ENCODE data around the gene SGTA.

SGTA gene

DNA sequence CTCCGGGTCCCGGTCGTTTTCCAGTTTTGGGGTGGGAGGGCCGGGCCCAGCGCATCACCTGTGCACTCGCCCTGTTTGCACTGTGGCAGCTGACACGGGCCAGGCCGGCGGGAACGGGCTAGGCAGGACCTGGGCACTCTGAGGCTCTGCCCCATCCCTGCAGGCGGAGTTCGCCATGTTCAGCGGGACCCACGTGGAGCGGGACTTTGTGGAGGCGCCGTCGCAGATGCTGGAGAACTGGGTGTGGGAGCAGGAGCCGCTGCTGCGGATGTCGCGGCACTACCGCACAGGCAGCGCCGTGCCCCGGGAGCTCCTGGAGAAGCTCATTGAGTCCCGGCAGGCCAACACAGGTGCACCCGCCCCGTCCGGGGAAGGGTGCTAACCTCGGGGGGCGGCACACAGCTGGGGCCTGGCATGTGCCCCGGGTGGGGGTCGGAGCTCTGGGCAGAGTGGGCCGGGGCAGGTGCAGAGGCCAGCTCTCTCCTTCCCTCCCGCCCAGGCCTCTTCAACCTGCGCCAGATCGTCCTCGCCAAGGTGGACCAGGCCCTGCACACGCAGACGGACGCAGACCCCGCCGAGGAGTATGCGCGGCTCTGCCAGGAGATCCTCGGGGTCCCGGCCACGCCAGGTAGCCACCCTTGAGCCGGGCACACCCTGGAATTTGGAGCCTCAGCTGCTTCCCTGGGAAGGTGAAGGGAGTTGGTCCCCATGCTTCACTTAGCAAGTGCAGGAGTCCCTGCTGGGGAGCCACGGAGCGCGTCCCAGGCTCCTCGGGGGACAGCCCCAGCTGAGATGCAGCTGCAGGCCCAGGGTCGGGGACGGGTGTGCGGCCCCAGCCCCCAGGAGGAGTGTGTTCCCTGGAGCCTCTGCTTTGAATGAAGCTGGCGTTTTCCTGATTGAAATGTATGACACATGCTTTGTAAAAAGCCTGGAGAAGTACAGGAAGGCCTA is 27.3 kb upstream of the SGTA start:
- no peak for DNase-seq (ENCODE audit: low read depth in 2 of 3, low spot score in 2 of 3)

DNA sequence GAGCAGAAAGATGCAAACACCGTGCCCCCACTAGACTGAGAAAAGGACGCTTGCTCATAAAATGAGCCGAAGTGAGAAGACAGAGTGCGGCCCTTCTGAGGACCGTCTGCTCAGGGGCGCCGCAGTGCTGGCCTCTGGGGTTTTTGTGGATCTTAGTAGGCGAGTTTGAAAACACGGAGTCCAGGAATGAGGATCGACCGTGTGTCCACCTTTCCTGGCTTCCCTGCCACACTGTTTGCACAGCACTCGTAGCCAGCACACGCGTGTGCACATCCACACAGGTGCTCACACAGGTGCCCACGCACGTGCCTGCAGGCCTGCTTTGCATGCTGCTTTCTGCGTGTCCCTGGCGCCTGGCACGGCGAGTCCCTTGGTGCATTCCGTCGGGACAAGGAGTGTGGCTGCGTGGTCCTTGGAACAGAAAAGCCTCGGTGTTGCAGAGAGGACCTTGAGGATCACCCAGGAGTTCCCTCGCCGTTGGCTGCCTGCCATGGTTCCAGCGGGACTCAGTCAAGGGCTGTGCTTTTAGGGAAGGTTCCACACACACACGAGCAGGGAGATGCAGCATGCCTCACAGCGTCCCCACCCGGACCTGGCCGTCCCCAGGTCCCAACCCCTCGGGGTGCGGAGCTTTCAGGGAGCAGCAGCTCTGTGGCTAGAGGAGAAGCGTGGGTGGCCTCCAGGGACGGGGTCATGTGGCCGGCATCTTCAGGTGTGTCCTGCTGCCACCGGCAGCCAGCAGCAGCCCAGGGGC is 26.5 kb upstream of the SGTA start:
- DNase-seq (ENCODE audit: low read depth in 2 of 3, low spot score in 2 of 3), result no peak

DNA sequence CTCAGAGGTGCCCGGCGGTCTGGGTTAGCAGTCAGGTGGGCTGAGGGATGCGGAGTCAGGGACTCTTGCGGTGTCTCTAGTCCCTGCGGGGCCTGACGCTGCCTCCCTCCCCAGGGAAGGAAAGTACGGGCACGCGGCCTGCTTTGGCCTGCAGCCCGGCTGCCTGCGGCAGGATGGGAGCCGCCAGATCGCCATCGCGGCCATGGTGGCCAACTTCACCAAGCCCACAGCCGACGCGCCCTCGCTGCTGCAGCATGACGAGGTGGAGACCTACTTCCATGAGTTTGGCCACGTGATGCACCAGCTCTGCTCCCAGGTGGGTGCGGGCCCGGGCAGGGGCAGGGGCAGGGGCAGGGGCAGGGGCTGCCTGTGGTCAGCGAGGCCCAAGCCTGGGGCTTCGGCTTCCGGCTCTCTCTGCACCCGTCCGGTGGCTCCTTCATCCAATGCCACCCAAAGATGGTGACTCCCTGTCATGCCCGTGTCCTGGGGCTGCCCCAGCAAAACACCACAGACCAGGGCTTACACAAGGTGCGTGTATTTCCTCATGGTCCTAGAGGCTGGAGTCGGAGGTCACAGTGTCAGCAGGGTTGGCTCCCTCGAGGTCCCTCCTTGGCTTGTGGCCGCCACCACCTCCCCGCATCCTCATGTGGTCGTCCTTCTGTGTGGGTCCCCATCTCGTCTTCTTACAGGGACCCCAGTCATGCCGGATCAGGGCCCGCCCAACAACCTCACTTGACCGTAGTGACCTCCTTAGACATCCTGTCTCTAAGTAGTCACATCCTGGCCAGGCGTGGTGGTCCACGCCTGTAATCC is 25.3 kb upstream of the SGTA start:
- DNase-seq (ENCODE audit: low read depth in 2 of 3, low spot score in 2 of 3), result no peak

DNA sequence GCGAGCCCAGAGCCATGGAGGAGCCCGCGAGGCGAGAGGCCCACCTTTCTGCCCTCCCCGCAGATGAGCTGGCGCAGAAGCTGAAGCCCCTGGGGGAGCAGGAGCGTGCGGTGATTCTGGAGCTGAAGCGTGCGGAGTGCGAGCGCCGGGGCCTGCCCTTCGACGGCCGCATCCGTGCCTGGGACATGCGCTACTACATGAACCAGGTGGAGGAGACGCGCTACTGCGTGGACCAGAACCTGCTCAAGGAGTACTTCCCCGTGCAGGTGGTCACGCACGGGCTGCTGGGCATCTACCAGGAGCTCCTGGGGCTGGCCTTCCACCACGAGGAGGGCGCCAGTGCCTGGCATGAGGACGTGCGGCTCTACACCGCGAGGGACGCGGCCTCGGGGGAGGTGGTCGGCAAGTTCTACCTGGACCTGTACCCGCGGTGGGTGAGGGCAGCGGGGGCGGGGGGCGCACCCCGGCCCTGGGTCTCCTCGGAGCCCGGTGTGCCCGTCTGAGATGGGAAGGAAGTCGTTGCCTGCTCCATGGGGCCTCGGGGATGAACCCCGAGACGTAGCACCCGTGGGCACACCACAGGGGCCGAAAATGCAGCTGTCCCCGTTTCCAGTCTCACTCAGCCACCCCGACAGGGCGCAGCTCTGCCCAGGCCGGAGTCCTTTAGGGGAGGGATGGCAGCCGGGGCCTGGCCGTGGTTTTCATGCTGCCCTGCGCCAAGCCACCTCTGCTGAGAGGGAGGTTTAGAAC is 24.5 kb upstream of the SGTA start:
- no peak for DNase-seq (ENCODE audit: low read depth in 2 of 3, low spot score in 2 of 3)

DNA sequence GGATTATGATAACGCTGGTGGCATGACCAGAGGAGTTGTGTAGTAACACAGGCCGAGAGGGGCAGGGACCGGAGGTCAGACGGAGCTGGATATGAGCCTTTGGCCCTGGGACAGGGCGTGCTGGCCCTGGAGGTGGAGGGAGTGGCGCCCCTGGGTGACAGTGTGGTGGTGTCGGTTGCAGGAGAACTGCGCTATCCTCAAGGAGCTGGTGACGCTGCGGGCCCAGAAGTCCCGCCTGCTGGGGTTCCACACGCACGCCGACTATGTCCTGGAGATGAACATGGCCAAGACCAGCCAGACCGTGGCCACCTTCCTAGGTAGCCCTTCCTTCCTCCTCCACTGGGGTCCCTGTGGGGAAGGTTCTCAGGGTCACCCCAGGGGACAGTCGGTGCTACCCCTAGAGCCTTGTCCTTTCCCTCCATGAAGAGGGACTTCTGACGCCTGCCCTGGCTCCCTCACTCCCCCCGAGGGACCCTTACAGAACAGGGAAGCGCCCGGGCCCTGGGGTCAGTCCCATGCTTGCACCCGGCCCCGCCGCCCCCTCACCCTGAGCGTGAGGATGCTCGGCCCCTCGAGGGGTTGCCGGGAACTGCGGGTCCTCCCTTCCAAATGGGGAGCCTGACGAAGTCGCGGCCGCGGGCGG is 23.8 kb upstream of the SGTA start:
- DNase-seq (ENCODE audit: low read depth in 2 of 3, low spot score in 2 of 3), result no peak

DNA sequence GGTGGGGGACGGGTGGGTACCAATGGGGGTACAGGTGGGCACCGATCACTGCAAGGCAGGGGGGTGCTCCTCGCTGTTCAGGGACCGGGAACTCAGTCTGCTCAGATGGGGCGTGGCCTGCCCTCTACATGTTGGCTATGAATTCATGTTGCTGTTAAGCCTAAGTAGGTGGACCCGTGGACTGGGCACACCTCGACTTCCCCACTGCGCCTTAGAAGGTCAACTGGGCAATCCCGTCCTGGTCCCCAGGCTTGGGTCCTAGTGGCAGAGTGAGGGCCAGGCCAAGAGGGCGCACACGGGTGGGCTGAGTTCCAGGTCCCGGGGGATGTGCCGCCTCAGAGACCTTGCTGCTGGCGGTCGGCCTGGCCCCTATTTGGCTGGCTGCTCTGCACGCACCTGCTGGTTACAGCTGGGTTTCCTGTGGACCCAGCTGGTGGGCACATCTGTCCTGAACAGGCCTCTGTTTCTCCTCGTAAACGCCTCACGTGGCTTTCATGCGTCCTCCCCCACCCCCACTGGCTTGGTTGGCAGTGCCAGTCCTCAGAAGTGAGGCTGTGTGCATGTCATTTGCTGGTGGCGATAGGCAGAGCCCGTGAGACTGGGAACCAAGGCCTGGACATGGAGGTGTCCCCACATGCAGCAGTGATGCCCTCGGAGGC is 23.0 kb upstream of the SGTA start:
- DNase-seq (ENCODE audit: low read depth in 2 of 3, low spot score in 2 of 3), result no peak

DNA sequence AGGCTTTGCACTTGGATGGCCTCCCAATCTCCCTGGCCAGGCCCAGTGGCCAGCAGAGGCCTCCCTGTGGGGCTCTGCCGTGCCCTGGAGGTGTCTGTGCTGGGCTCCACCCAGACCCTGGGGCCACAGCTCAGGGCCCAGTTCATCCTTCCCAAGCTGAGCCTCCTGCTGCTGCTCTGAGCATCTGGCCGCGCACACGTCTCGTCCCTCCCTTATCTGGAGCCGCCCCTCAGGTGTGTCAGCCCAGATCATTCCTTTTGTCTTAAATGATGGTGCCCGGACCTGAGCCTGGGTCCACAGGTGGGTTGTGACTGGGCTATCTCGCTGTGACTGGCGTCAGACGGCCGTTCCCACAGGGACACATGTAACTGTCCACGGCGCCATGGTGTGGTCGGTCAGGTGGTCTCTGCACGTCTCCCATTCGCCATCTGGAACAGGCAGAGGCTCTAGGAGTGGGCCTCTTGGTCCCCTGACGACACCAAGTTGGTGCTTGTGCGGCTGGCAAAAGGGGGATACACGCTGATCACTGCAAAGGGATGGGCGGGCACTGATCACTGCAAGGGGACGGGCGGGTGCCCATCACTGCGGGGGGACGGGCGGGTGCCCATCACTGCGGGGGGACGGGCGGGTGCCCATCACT is 22.3 kb upstream of the SGTA start:
- DNase-seq (ENCODE audit: low read depth in 2 of 3, low spot score in 2 of 3), result no peak

DNA sequence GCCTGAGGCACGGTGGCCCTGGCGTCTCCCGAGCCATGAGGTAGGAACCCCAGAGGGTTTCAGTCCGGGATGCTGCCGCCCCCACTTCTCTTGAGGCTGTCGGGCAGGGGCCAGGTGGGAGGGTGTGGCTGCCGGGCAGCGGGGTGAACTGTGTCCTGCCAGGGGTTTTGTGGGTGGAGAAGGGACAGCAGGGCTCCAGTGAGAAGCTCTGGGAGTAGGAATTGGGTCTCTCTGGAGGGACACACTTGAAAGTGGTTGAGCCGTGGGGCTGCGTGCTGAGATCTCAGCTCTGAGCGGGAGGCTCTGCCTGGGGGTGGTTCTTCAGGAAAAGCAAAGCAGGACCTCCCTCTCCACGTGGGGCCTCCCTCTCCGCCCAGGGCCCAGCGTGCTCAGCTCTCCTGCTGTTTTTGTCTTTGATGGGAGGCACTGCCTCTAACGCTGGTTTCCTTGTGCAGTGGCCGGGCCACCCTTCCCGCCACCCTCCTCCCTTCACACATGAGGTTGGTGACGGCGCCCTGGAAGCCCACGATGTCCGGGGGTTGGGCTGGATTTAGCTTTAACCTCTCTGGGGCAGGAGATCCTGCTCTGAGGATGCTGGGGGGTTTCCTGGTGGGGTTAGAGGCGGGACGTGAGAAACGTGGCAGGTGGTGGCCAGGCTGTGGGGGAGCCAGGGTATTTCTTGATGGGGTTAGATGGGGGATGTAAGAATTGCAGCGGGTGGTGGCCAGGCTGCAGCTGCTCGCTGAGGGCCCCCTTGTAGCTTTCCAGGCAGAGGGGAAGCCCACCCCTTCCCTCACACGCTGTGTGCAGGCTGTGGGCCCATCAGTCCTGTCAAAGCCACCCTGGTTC is 21.3 kb upstream of the SGTA start:
- no peak for DNase-seq (ENCODE audit: low read depth in 2 of 3, low spot score in 2 of 3)

DNA sequence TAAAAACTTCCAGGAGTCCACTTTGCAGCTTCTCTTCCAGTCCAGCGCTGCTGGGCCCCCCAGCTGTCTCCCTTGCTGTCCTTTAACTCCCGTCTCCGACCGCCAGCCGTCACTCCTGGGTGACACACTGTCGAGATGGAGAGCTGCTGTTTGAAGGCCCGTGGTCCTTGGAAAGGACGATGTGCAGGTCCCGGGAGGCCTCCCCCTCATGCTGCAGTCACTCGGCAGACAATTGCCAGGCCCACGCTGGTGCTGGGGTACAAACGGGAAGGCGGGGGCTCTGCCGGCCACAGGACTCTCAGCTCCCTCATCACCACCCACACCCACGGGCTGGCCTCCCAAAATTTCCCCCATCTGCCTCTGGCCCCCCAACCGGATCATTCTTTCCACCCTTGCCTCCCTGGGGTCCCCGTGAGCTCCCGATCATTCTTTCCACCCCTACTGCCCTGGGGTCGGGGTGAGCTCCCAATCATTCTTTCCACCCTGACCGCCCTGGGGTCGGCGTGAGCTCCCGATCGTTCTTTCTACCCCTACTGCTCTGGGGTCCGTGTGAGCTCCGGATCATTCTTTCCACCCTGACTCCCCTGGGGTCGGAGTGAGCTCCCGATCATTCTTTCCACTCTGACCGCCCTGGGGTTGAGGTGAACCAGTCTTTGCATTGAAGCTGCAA is 20.5 kb upstream of the SGTA start:
- no peak for DNase-seq (ENCODE audit: low read depth in 2 of 3, low spot score in 2 of 3)

DNA sequence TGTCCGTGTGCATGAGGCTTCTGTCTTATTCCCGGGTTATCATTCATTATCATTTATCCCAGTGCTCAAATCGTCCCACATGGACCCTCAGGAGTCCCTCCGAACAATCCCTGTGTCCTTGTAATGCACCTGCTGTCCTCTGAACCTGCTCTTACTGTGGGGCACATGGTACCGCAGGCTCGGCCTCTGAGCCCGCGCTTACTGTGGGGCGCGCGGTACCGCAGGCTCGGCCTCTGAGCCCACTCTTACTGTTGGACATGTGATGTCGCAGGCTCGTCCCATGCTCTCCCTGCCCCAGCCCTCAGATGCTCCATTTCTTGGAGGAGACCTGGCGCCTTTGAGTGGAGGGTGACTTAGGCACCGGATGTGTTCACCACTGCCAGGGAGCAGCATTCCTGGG is 19.8 kb upstream of the SGTA start:
- DNase-seq (ENCODE audit: low read depth in 2 of 3, low spot score in 2 of 3), result no peak

DNA sequence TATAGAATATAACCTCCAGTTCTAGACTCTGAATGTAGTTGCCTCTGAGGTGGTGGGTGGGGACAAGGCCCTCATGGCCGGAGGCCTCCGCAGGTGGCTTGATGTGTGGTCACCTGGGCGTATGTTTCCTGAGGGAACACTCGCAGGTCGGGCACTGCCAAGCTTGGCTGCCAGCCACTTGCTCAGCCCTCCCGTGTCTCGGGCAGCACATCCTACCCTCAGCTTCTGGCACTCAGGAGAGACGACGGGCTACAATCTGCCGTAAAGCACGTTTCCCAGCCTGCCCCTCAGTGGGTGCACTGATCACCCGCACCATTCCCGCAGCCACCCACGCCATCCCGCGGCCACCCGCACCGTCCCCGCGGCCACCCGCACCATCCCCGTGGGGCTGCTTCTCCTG is 17.4 kb upstream of the SGTA start:
- DNase-seq (ENCODE audit: low read depth in 2 of 3, low spot score in 2 of 3), result no peak

DNA sequence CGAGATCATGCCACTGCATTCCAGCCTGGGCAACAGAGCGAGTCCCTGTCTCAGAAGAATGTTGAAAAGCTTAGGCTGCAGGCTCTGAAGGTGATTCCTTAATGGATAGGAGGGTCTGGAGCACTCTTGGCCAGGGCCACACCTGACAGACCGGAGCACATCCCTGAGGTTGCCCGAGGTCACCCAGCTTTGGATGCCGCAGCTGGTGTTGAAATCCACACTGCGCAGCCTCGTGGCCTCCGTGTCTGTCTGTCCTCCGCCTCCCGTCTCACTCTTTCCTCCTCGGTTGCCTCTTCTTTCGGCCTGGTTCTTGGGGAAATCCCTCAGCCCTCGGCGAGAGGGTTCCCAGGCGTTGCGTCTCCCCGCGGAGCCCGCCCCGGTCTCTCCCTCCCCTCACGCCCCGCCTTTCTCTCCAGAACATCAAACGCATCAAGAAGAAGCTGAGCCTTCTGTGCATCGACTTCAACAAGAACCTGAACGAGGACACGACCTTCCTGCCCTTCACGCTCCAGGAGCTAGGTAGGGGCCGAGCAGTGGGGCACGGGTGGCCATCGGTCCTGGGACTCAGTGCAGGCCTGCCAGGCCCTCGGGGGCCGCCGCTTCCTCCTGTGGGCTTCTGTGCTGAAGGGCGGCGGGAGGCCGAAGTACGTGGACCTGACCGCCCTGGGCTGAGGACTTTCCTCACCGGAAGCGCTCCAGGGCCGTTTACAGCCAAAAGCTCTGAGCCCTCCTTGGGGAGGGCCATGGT is 16.4 kb upstream of the SGTA start:
- DNase-seq (ENCODE audit: low read depth in 2 of 3, low spot score in 2 of 3), result no peak

DNA sequence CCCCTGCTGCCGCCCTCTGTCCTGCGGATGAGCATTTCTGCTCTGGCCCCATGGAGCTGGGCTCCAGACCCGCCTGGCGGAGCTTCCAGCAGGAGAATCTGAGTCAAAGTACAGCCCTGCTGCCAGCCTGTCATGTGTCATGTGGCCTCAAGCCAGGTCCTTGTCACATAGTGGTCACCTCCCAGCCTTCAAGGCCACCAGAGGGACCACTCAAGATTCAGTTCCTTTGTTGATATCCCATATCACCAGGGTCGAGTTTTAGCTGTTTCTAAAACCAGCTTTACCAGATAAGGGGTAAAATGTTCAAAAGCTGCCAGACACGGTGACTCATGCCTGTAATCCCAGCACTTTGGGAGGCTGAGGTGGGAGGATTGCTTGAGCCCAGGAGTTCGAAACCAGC is 15.7 kb upstream of the SGTA start:
- DNase-seq (ENCODE audit: low read depth in 2 of 3, low spot score in 2 of 3), result no peak

DNA sequence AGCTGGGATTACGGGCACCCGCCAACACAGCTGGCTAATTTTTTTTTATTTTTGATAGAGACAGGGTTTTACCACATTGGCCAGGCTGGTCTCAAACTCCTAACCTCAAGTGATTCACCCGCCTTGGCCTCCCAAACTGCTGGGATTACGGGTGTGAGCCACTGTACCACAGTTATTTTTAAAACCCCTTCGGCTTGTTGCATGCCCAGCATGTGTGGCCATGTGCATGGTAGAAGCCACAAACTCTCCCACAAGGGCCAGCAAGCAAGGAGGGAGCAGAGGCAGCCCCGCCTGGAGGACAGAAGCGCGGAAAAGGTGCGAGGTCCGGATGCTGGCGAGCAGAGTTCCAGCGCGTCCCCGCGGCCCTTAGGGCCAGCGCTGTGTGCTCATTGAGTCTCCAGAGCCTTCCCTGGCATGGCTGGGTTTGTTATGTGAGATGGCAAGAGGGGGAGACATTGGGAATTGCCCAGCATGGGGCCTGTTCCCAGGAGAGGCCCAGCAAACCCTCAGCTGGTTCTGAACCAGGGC is 15.1 kb upstream of the SGTA start:
- DNase-seq (ENCODE audit: low read depth in 2 of 3, low spot score in 2 of 3), result no peak

DNA sequence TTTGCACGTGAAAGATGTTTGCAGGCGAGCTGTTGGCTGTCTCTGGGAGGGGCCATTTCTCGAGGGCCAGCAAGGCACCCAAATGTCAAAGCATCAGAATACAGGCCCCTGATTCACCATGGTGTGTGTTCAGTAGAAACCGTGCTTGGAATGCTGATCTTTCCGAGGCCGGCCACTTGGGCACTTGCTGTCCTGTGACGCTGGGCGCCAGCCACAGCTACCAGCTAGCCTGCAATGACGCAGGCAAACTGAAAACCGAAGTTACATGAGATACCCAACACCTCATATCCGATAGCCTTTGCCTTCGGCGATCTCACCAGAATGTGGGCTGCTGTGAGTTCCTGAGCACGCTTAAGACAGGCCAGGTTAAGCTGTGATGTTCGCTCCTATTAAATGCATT is 14.2 kb upstream of the SGTA start:
- DNase-seq (ENCODE audit: low read depth in 2 of 3, low spot score in 2 of 3), result no peak

DNA sequence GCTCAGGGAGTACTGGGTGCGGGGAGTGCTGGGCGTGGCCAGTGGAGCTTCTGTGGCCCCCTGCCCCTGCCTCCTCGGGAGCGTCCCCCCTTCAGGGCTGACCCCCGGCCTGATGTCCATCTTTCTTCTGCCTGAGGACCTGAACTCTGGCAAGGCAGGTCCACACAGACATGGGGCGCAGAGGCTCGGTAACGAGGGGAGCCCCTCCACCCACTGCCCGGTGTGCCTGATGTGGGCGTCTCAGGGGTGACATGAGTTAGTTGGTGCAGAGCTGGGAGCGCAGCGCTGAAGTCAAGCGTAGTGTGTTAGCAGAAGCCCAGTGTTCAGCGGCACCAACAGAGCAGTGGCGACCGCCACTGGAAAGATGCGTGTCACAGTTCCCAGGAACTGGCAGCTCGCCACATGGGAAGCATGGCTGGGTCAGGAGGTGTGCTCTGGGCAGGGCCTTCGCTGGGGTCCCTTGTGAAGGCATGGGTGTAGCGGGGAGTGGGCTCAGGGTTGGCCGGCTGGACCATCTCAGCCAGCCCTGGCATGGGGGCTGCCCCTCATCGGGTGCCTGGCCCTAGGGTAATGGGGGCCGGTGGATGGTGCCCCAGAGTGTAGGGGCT is 13.7 kb upstream of the SGTA start:
- DNase-seq (ENCODE audit: low read depth in 2 of 3, low spot score in 2 of 3), result no peak
